ENCODE data around the gene NFATC1. TPM values are rescaled to one million over a fixed set of nuclear protein-coding genes. Genes with fewer than 3 reads are reported as not detected.

The NFATC1 gene
- total RNA-seq, 1 donor from 2014 or later: 5.6 TPM

DNA sequence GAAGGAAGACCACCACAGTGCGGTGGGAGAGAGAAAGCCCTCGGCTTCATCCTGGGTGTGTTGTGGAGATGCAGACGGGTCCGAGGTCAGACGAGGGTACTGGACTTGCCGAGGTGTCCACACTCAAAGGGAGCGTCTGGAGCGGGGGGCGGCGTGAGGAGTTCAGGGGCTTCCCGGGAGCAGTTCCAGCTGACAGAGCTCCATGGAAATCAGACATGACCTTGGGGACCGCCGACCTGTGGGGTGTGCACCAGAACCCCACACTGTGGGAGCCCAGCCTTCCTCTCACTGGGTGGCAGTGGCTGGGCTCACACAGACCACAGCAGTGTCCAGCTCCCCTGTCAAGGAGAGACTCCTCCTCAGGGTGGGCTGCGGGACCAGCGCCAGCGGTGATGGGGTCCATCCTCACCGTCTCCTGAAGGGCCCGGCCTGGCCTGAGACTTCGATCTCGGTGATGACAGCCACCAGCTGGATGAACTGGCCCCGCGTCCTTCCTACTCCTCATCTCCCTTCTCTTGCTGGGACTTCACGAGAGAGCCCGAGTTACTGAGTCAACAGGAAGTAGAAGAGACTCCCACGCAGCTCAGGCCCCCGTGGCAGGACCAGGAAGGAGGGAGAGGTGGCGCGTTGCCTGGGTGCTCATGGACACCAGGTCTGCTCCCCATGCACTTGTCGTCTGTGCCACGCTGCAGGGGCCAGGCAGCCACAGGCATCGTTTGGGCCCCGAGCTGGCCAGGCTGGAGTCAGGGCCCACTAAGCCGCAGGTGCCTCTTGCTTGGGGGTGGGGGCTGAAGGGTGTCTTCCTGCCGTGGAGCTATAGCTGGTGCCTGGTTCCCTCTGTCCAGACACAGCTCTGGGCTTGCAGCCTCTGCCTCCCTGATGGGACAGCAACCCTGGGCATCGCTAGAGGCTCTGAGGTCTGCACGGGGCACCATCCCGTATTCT lies 182.0 kb downstream of the NFATC1 start:
- H3K27me3 Mint-ChIP-seq: no peaks in the 10 kb centered on the region
- no peaks in the 10 kb centered on the region for H3K36me3 Mint-ChIP-seq (ENCODE audit: insufficient read depth)
- no peak overlapping the region for H3K27ac Mint-ChIP-seq
- peaks cover 5% of the 10 kb centered on the region for H3K9me3 Mint-ChIP-seq (ENCODE audit: low read depth)
- DNase-seq (ENCODE audit: low spot score, unreplicated experiment): no peak
- no peaks in the 10 kb centered on the region for H3K4me1 Mint-ChIP-seq (ENCODE audit: low read depth)
- TF ChIP-seq, protein P1, sequence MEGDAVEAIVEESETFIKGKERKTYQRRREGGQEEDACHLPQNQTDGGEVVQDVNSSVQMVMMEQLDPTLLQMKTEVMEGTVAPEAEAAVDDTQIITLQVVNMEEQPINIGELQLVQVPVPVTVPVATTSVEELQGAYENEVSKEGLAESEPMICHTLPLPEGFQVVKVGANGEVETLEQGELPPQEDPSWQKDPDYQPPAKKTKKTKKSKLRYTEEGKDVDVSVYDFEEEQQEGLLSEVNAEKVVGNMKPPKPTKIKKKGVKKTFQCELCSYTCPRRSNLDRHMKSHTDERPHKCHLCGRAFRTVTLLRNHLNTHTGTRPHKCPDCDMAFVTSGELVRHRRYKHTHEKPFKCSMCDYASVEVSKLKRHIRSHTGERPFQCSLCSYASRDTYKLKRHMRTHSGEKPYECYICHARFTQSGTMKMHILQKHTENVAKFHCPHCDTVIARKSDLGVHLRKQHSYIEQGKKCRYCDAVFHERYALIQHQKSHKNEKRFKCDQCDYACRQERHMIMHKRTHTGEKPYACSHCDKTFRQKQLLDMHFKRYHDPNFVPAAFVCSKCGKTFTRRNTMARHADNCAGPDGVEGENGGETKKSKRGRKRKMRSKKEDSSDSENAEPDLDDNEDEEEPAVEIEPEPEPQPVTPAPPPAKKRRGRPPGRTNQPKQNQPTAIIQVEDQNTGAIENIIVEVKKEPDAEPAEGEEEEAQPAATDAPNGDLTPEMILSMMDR (IDR thresholded peaks at IDR 0.05; ENCODE audit: unreplicated experiment): no peak
- no peak overlapping the region for H3K4me3 Mint-ChIP-seq (ENCODE audit: low read depth)

DNA sequence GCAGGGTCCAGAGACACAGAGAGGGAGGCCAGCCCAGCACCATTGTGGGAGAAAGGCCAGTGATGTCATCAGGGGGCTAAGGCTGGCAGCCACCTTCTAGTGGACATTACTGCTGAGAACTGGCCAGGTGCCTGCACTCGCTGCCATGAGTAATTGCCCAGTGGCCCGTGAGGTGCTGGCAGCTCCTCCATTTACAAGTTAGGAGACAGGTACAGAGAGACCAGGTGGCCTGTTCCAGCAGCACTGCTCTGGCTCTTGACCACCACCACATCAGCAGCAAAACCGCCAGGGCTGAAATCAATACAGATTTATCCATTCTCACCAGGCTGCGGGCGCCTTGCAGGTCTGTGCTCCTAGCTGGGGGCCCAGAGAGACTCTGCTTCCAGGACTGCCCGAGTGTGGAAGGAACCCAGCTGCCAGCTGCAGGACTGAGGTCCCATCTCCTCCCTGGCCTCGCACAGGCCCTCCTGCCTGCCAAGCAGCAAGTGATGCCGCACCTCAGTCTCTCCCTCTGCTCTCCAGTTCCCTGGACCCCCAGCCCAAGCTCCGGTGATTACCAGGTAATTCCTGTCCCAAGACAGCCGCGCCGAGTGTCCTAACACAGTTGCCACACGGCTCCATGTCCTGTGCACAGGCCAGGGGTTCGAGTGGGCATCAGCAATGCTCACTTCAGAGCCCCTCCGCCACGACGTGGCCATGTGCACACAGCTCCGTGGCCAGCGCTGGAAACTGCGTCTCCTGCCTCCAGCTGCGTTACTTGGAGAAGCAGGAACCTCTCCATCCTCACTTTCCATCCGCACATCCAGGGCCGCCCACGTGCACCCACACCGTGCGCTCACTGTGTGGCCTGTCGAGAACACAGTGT lies 182.9 kb downstream of the NFATC1 start:
- Mint-ChIP-seq H3K9me3 (ENCODE audit: low read depth) (no peaks in the 10 kb centered on the region), H3K27ac (no peak overlapping the region), H3K36me3 (ENCODE audit: insufficient read depth) (no peaks in the 10 kb centered on the region), H3K4me3 (ENCODE audit: low read depth) (no peak overlapping the region), H3K27me3 (no peaks in the 10 kb centered on the region), H3K4me1 (ENCODE audit: low read depth) (no peaks in the 10 kb centered on the region)
- DNase-seq (ENCODE audit: low spot score, unreplicated experiment): no peak
- TF ChIP-seq, protein P1 (IDR thresholded peaks at IDR 0.05; ENCODE audit: unreplicated experiment): no peak

Data from progenitor cell of endocrine pancreas (in vitro differentiated cells).